ENCODE data around the gene NEURL1.
"Not testable (repeated sequence)": the region's sequence is repeated elsewhere in the genome, so short reads cannot be mapped to it uniquely, and the experiment has no call there.

Gene NEURL1

DNA sequence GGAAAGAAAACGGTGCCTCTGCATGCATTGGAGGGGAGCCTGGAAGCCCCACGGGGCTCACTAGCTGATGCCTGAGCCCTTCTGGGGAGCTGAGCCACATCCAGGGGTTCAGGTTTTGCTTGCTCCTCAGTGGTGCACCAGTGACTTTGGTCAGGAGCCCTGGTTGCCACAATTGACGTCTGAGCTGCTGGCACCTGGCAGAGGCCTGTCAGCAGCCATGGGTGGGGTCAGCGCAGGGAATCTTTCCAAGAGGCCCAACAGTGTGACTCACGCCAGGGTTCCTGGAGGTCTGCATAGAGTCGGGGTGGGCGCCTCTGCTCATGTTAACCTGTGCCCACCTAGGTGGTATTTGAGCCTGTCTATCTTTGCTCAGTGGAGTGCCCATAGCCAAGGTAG, 138.7 kb downstream of the NEURL1 start:
- TF ChIP-seq, protein P1, sequence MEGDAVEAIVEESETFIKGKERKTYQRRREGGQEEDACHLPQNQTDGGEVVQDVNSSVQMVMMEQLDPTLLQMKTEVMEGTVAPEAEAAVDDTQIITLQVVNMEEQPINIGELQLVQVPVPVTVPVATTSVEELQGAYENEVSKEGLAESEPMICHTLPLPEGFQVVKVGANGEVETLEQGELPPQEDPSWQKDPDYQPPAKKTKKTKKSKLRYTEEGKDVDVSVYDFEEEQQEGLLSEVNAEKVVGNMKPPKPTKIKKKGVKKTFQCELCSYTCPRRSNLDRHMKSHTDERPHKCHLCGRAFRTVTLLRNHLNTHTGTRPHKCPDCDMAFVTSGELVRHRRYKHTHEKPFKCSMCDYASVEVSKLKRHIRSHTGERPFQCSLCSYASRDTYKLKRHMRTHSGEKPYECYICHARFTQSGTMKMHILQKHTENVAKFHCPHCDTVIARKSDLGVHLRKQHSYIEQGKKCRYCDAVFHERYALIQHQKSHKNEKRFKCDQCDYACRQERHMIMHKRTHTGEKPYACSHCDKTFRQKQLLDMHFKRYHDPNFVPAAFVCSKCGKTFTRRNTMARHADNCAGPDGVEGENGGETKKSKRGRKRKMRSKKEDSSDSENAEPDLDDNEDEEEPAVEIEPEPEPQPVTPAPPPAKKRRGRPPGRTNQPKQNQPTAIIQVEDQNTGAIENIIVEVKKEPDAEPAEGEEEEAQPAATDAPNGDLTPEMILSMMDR (IDR thresholded peaks at IDR 0.05; ENCODE audit: low read depth, low read length): no peak
- no peak for DNase-seq (ENCODE audit: extremely low read depth, low read depth)

DNA sequence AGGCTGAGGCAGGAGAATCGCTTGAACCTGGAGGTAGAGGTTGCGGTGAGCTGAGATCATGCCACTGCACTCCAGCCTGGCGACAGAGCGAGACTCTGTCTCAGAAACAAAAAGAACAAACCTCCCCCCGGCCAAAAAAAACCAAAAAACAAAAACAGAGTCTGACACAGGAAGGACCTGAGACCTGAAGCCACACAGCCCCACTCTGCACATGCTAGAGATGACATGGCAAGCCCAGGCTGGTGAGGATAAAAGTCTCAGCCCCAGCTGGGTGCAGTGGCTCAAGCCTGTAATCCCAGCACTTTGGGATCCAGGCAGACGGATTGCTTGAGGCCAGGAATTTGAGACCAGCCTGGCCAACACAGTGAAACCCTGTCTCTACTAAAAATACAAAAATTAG, 139.4 kb downstream of the NEURL1 start:
- not testable (repeated sequence) for DNase-seq (ENCODE audit: extremely low read depth, low read depth)

DNA sequence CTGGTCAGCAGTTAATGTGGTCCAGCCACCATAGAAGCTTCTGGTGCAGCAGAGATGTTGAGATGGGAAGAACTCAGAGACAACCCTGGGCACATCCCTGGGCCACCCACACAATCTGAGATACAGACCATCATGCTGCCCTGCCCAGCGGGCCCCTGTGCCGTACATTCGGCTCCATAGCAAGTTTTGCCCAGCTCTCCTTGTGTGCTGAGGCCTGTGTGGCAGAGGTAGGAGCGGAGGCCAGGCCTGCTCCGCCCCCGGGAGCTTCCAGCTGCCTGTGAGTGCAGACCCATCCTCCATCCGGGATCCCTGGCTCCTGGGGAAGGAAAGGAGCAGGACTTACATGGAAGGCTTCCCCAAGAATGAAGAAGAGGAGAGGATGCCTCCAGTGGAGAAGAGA, 140.3 kb downstream of the NEURL1 start:
- DNase-seq (ENCODE audit: extremely low read depth, low read depth): no peak
- TF ChIP-seq, protein P1 (IDR thresholded peaks at IDR 0.05; ENCODE audit: low read depth, low read length): no peak

DNA sequence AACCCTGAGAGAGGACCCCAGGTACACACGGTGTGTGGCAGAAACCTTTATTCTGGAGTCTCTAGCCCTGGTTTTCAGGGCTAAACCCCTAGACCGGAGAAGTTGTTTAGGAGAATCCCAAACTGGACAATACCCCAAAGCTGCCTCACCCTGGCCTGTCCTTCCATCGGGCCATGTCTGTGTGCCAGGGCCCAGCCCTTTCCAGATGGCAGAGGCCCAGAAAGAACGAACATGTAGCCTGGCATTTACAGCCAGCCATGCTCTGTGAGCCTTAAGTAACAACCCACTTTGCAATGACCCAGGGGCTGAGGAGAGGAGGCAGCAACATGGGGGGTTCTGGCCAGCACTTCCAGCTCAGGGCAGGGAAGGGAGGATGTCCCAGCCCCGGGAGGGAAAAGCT, 142.1 kb downstream of the NEURL1 start:
- DNase-seq (ENCODE audit: extremely low read depth, low read depth): no peak
- TF ChIP-seq, protein P1 (IDR thresholded peaks at IDR 0.05; ENCODE audit: low read depth, low read length): no peak

DNA sequence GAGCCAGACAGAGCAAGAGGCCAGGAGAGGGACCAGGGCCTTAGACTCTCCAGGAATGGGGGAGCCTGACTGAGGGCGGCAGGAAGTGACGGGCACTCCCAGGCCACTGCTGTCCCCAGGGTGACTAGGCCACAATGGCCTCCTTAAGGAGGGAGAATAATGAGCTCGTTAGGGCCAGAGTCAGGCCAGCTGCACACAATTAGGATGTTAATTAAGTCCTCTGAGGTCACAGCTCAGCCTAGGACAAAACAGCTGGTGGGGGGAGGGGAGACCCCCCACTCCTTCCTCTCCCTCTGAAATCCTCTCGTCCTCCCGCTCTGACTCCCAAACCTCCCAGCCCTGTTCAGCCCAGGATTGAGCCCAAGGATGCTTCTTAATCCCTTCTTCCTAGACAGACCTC, 143.0 kb downstream of the NEURL1 start:
- TF ChIP-seq, protein P1 (IDR thresholded peaks at IDR 0.05; ENCODE audit: low read depth, low read length): no peak
- DNase-seq (ENCODE audit: extremely low read depth, low read depth): no peak

DNA sequence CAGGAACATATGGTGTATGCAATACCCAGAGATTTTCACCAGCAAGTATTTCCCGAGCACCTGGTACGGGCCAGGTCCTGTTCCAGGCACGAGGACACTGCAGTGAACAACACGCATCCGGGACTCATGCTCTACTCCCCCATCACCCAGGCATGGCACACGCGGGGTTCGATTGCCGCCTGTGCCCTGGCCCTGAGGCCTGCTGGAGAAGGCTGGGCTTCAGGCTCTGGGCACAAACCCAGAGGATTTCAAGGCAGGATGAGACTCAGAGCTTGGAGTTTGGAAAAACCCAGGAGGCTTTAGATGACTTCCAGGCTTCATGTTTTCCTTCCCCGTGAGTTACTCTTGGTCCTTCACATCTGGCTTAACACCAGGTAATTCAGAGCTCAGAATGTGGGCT, 143.5 kb downstream of the NEURL1 start:
- TF ChIP-seq, protein P1 (IDR thresholded peaks at IDR 0.05; ENCODE audit: low read depth, low read length): no peak
- no peak for DNase-seq (ENCODE audit: extremely low read depth, low read depth)

DNA sequence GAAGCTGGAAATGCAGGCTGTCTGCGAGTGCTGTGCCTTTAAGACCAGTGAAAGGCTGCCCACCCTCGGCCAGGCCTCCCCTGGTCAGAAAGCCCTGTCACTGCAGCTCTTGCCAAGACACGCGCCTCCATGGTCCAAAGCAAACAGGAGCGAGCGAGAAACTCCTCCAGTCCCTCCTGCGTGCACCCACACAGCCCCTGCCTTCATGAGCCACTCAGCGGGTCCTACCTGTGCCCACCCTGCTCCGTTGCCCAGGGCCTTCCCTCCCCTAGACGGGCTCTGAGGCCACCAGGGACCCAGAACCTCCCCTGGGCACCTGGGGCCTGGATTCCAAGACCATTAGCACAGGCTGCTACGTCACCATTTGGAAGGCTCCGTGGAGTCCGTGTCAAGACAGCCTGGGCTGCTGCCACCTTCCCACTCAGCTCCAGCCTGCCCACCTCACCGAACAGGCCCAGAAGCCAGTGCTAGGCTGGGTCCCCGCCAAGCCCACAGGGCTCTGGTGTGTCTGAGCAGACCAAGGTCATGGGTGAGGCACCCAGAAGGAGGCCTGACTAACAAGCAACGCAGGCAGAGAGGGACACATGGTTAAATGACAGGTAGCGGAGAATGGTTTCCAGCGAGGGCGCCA, 144.5 kb downstream of the NEURL1 start:
- peak; percentile 56 for DNase-seq (ENCODE audit: extremely low read depth, low read depth)
- TF ChIP-seq, protein P1 (IDR thresholded peaks at IDR 0.05; ENCODE audit: low read depth, low read length): no peak

DNA sequence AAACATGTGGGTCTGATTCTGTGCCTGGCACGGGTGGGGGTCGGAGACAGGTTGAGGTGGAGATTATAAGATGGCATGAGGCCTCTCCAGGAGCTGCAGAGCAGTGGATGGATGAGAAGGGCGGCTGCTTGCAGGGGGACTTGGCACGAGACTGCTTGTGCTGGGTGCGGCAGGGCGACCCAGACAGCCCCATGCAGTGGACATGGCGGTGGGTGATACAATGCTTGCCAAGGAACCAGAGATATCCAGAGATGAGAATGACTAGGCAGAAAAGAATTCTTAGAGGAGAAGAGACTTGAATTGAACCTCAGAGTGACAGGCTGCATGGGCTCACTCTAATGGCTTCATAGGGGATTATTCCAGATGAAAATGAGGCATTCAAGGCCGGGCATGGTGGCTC, 145.4 kb downstream of the NEURL1 start:
- TF ChIP-seq, protein P1 (IDR thresholded peaks at IDR 0.05; ENCODE audit: low read depth, low read length): no peak

More for the DNA sequence above, 145.4 kb downstream of the NEURL1 start:
- no peak for DNase-seq (ENCODE audit: extremely low read depth, low read depth)

All from AG09319 (cell line).